Lower leg skin (tissue), 4 donors: ENCODE results near the gene SRRM4. TPM values are rescaled to one million over a fixed set of nuclear protein-coding genes. Genes with fewer than 3 reads are reported as not detected.

ENCODE experiments used
- DNase-seq, 2 donors: peaks; one replicate each; pipeline ENCODE4 v3.0.0-alpha.2; 2019; ENCODE audit warnings: low spot score in 2 of 2
- H3K4me3 ChIP-seq: fragments of 200-600 bp; sonication (generic); 2 replicates; pipeline ENCODE4 v1.5.1; 2017; ENCODE audit warnings: mild to moderate bottlenecking, low read depth; ENCODE audit not compliant: poor library complexity, severe bottlenecking
- CTCF ChIP-seq, 3 donors: fragments of 450-650 bp; IDR thresholded peaks; one replicate each; pipeline ENCODE4 v1.5.1; 2016; ENCODE audit warnings: antibody characterized with exemption in 3 of 3, mild to moderate bottlenecking in 3 of 3, moderate library complexity in 2 of 3
- POLR2A ChIP-seq, 2 donors: fragments of 450-650 bp; IDR thresholded peaks; one replicate each; pipeline ENCODE4 v1.6.1; 2016 to 2017; ENCODE audit warnings: antibody characterized with exemption in 2 of 2, mild to moderate bottlenecking in 1 of 2, moderate library complexity in 1 of 2
- WGBS, 2 donors: methylation state at CpG; one replicate each; pipeline ENCODE4 v1.1.5; 2018; 5-methylcytosine and 5-hydroxymethylcytosine counted together
- intact Hi-C: fragments of 100-400 bp; cut with DNase I; formaldehyde crosslinking; loops from one replicate; pipeline ENCODE4 v1.15.0; 2023; ENCODE audit warnings: low total_unique reads
- total RNA-seq, 4 donors: library from RNA; depleted of rRNA; stranded (reverse); fragments of >200 nt; gene quantifications; one replicate each; pipeline ENCODE4 v1.1.0, GENCODE V29; 2016

The SRRM4 gene
- total RNA-seq, 4 donors from 2014 or later = 0.03 TPM; not detected in 3

GRCh38 chr12:119117936-119118335 is 136.6 kb downstream of the SRRM4 start:
- intact Hi-C loops = loop anchor here (5.0 kb wide), 1 partner anchor 294 kb away; no protein-coding TSS in a partner anchor
- 68 to 75% methylated on average over 3 of the region's 3 CpGs for WGBS, 2 donors
- no peak for DNase-seq
- no peak overlapping the region for H3K4me3 ChIP-seq
- TF ChIP-seq POLR2A (IDR thresholded peaks at IDR 0.05) = no peak
- no peak for TF ChIP-seq CTCF (IDR thresholded peaks at IDR 0.05)

- TF ChIP-seq CTCF (IDR thresholded peaks at IDR 0.05) (no peak), POLR2A (IDR thresholded peaks at IDR 0.05) (no peak)
- intact Hi-C loops = loop anchor here (5.0 kb wide), 1 partner anchor 294 kb away; no protein-coding TSS in a partner anchor
- no peak for DNase-seq
- no peak overlapping the region for H3K4me3 ChIP-seq
- 61 to 71% methylated on average over 3 of the region's 3 CpGs for WGBS, 2 donors
Observed at GRCh38 chr12:119118625-119119024, 137.3 kb downstream of the SRRM4 start.

GRCh38 chr12:119122047-119122446 is 140.7 kb downstream of the SRRM4 start:
- TF ChIP-seq CTCF (IDR thresholded peaks at IDR 0.05) (no peak), POLR2A (IDR thresholded peaks at IDR 0.05) (no peak)
- no peak overlapping the region for H3K4me3 ChIP-seq
- WGBS, 2 donors = 66 to 69% methylated on average over 5 of the region's 5 CpGs
- no peak for DNase-seq
- intact Hi-C loops = no loop called here

- TF ChIP-seq CTCF (IDR thresholded peaks at IDR 0.05) = no peak
- TF ChIP-seq POLR2A (IDR thresholded peaks at IDR 0.05) = no peak
- intact Hi-C loops = no loop called here
- H3K4me3 ChIP-seq = no peak overlapping the region
- 40 to 56% methylated on average over 4 of the region's 4 CpGs for WGBS, 2 donors
- no peak for DNase-seq
Observed at GRCh38 chr12:119122751-119123150, 141.4 kb downstream of the SRRM4 start.

GRCh38 chr12:119128527-119128926 is 147.2 kb downstream of the SRRM4 start:
- 49 to 65% methylated on average over 3 of the region's 3 CpGs for WGBS, 2 donors
- DNase-seq = no peak
- TF ChIP-seq CTCF (IDR thresholded peaks at IDR 0.05) (no peak), POLR2A (IDR thresholded peaks at IDR 0.05) (no peak)
- H3K4me3 ChIP-seq = no peak overlapping the region
- intact Hi-C loops = no loop called here

- WGBS, 2 donors = 80 to 81% methylated on average over 3 of the region's 3 CpGs
- intact Hi-C loops = no loop called here
- no peak for DNase-seq
- H3K4me3 ChIP-seq = no peak overlapping the region
- no peak for TF ChIP-seq POLR2A (IDR thresholded peaks at IDR 0.05)
- TF ChIP-seq CTCF (IDR thresholded peaks at IDR 0.05) = no peak
Observed at GRCh38 chr12:119129827-119130434, 148.6 kb downstream of the SRRM4 start.
